Measurements from ENCODE around the gene GJA9.
"Not testable (repeated sequence)": the region's sequence is repeated elsewhere in the genome, so short reads cannot be mapped to it uniquely, and the experiment has no call there.

Gene GJA9

DNA sequence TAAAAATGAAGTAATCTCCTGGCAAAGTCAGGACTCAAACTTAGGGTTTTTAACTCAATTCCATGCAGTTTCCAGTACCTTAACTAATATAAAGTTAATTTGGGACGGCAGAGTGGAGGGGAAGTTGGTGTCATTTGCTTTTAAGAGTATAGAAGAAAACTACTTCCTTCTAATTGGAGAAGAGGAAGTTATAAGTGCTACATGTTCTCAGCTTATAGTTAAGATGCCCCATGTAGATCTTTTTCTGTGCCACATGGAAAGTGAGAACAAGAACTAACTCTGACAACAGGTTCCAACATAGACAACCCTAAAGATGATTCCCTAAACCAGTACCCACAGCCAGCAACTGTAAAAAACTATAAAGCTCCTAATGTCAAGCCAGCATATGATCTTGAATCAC lies 33.3 kb downstream of the GJA9 start:
- TF ChIP-seq, protein P1, sequence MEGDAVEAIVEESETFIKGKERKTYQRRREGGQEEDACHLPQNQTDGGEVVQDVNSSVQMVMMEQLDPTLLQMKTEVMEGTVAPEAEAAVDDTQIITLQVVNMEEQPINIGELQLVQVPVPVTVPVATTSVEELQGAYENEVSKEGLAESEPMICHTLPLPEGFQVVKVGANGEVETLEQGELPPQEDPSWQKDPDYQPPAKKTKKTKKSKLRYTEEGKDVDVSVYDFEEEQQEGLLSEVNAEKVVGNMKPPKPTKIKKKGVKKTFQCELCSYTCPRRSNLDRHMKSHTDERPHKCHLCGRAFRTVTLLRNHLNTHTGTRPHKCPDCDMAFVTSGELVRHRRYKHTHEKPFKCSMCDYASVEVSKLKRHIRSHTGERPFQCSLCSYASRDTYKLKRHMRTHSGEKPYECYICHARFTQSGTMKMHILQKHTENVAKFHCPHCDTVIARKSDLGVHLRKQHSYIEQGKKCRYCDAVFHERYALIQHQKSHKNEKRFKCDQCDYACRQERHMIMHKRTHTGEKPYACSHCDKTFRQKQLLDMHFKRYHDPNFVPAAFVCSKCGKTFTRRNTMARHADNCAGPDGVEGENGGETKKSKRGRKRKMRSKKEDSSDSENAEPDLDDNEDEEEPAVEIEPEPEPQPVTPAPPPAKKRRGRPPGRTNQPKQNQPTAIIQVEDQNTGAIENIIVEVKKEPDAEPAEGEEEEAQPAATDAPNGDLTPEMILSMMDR (conservative IDR thresholded peaks at IDR 0.05; ENCODE audit: low read depth, low read length): no peak
- H3K4me3 ChIP-seq (ENCODE audit: low read depth, low read length): no peak overlapping the region
- DNase-seq (ENCODE audit: low read depth): no peak

DNA sequence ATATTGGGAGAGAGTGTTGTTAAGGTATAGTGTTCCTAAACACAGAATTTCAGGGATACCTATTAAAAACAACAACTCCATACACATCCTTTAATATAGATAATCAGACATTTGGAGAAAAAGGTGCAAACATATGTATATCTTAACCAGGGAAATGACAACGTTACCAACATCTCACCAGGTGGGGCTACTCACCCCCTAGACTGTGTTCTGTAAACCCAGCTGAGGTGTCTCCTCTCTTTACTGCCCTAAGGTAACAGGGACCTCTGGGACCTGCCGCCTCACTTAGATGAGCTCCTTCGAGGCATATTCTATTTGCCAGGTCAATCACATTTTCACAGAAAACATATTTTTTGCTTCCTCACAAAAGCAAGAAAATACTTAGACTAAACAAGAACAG lies 35.2 kb downstream of the GJA9 start:
- DNase-seq (ENCODE audit: low read depth): no peak
- TF ChIP-seq, protein P1 (conservative IDR thresholded peaks at IDR 0.05; ENCODE audit: low read depth, low read length): no peak
- no peak overlapping the region for H3K4me3 ChIP-seq (ENCODE audit: low read depth, low read length)

DNA sequence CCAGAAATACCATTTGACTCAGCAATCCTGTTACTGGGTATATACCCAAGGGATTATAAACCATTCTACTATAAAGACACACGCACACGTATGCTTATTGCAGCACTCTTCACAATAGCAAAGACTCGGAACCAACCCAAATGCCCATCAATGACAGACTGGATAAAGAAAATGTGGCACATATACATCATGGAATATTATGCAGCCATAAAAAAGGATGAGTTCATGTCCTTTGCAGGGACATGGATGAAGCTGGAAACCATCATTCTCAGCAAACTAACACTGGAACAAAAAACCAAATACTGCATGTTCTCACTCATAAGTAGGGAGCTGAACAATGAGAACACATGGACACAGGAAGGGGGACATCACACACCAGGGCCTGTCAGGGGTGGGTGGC lies 36.3 kb downstream of the GJA9 start:
- not testable (repeated sequence) for DNase-seq (ENCODE audit: low read depth); H3K4me3 ChIP-seq (ENCODE audit: low read depth, low read length)

DNA sequence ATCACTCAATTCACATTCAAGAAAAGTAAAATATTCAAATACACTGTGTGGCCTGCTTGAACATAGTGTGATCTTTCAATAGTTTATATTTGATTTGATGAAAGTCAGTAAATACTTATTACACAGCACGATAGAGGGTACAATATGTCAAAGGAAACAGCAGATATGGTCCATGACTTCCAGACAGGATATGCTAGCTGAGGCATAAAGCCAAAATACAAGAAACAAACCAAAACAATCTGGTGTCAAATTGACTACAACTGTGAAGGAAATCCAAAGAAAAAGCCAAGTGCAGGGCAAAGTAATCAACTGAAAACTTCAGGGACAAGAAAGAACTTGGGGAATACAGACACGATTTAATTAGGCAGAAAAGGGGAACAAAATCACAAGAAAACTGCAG lies 41.1 kb downstream of the GJA9 start:
- TF ChIP-seq, protein P1 (conservative IDR thresholded peaks at IDR 0.05; ENCODE audit: low read depth, low read length): no peak
- DNase-seq (ENCODE audit: low read depth): no peak
- H3K4me3 ChIP-seq (ENCODE audit: low read depth, low read length): no peak overlapping the region

DNA sequence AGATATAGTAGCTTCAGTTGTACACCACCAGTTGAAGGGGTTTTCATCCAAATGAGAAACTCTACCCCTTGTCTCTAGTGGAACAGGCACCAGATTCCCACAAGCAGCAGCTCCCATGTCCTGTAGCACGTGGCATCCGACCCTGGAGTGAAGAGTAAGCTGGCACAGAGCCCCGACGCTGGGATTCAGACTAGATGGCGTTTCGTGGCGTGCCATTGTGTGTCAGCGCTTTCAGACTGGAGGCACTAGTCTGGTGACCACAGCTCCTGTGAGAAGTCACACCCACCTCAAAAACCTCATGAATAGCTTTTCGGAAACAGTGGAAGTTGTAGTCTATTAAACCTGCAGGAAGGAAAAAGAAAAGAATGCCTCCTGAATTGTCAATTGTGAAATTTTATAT lies 42.0 kb downstream of the GJA9 start:
- TF ChIP-seq, protein P1 (conservative IDR thresholded peaks at IDR 0.05; ENCODE audit: low read depth, low read length): no peak
- no peak overlapping the region for H3K4me3 ChIP-seq (ENCODE audit: low read depth, low read length)

DNA sequence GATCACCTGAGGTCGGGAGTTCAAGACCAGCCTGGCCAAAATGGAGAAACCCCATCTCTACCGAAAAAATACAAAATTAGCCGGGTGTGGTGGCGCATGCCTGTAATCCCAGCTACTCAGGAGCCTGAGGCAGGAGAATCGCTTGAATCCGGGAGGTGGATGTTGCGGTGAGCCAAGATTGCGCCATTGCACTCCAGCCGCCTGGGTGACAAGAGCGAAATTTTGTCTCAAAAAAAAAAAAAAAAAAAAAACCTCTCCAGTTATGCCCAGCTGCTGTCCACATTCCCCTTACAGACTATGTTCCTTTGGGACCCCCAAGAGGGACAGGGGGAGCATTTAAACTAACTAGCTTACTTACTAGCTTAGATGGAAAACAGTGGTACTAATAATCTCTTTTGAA lies 45.1 kb downstream of the GJA9 start:
- DNase-seq (ENCODE audit: low read depth): not testable (repeated sequence)

More for the DNA sequence above, 42.0 kb downstream of the GJA9 start:
- DNase-seq (ENCODE audit: low read depth): no peak

DNA sequence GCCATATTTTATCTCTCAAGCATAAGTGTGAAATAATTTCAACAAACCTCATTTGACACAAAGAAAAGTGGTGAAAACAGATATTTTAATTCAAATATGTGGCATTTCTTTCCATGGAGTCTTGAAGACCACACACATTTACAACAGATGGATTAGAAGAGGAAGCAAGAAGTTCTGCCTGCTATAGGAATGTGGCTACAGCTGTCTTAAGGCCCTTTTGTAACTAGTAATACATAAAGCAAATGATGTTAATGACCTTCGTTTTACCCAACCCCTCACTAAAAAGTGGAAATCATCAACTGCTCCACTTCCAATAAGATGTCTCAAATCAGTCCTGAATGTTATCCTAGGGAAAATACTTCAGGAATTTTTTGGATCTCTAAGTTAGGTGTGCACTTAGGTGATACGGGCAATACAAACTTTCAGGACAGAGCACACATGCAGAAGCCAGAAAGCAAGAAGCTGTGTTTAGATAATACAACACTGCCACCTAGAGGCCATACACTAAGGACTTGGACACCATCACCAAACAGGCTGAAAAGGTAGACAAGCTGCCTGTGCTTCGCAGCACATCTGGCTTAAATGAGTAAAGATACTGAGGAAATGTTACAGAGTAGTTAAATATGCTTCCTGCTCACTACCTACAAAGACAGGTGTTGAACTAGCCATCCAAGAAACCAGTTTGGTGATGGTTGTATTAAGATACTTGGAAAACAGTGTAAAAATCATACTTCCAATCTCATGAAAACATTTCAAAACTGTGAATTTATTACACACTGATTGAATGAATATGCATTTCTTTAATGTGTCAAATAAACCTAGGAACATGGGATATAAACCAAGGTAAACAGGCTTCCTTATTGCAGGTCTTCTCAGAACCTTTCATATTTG lies 46.2 kb downstream of the GJA9 start:
- peak; percentile 94 for DNase-seq (ENCODE audit: low read depth)
- H3K4me3 ChIP-seq (ENCODE audit: low read depth, low read length): no peak overlapping the region
- TF ChIP-seq, protein P1 (conservative IDR thresholded peaks at IDR 0.05; ENCODE audit: low read depth, low read length): peak; percentile 81

More for the DNA sequence above, 45.1 kb downstream of the GJA9 start:
- H3K4me3 ChIP-seq (ENCODE audit: low read depth, low read length): not testable (repeated sequence)

DNA sequence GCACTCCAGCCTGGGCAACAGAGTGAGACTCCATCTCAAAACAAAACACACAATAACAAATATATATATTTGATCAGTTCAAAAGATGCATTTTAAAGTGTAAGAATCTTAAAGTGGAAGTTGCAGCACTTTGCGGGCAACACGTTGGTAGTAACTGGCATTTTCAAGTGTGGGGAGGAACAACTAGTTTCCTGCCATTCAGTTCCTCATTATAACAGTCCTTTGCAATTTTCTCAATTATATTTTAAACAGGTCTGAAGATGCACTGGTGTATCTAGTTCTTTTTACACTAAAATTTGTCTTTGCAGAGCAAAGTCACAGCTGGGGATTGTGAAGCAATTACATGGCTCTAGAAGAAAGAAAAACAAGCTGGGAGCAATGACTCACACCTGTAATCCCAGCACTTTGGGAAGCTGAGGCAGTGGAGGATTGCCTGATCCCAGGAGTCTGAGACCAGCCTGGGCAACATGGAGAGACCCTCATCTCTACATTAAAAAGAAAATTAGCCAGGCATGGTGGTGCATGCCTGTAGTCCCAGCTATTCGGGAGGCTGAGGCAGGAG lies 47.1 kb downstream of the GJA9 start:
- TF ChIP-seq, protein P1 (conservative IDR thresholded peaks at IDR 0.05; ENCODE audit: low read depth, low read length): no peak
- no peak for DNase-seq (ENCODE audit: low read depth)
- no peak overlapping the region for H3K4me3 ChIP-seq (ENCODE audit: low read depth, low read length)
